A549 (cell line): Measurements from ENCODE around the gene SHLD1. TPM values are rescaled to one million over a fixed set of nuclear protein-coding genes. Genes with fewer than 3 reads are reported as not detected.

Experiments used
- ATAC-seq, 2 experiments: fragments of 200-7000 bp in 1 of 2; fragments of >200 bp in 1 of 2; cut with Nextera tagmentation in 1 of 2; cut with Tn5 transposase in 1 of 2; 3 replicates each; pipeline versions ENCODE4 v1.8.0 to v1.9.1; 2018 to 2020; ENCODE audit warnings: mild to moderate bottlenecking in 1 of 2, moderate library complexity in 1 of 2
- CTCF ChIA-PET: fragments of 300-600 bp; sonication (Branson Sonifier 250); formaldehyde crosslinking; extraction: SDS; loops from one replicate; lab custom pipeline; 2021; ENCODE audit warnings: antibody characterized with exemption, inconsistent platforms; lab: Yijun Ruan, JAX
- POLR2A ChIA-PET: fragments of 350-600 bp; formaldehyde crosslinking; extraction: SDS; loops from one replicate; lab custom pipeline; 2021; ENCODE audit warnings: antibody characterized with exemption, inconsistent platforms; lab: Yijun Ruan, JAX
- DNase-seq, 2 experiments: peaks; one replicate each; pipeline versions ENCODE4 v3.0.0 to v3.0.0-alpha.2; 2011 to 2016; ENCODE audit warnings: low read depth in 1 of 2, low spot score in 1 of 2
- FAIRE-seq: peaks from 2 replicates; lab custom pipeline; 2011; peaks lifted over from hg19 to GRCh38; lab: Jason Lieb, UNC
- H3K27ac ChIP-seq, 2 experiments: fragments of >200 bp; sonication (Bioruptor Twin); formaldehyde crosslinking; 3 replicates each; pipeline ENCODE4 v1.5.1; 2016 to 2017
- H3K4me1 ChIP-seq: fragments of >200 bp; sonication (Bioruptor Twin); formaldehyde crosslinking; 3 replicates; pipeline ENCODE4 v1.6.1; 2016
- H3K4me2 ChIP-seq: fragments of >200 bp; sonication (Bioruptor Twin); formaldehyde crosslinking; 3 replicates; pipeline ENCODE4 v1.6.1; 2016
- H3K4me3 ChIP-seq: fragments of >200 bp; sonication (Bioruptor Twin); formaldehyde crosslinking; 3 replicates; pipeline ENCODE4 v1.5.1; 2016
- H3K9me3 ChIP-seq: fragments of >200 bp; sonication (Bioruptor Twin); formaldehyde crosslinking; 3 replicates; pipeline ENCODE4 v1.6.1; 2016
- BCL3 ChIP-seq: fragments of >200 bp; sonication (Bioruptor Twin); formaldehyde crosslinking; IDR thresholded peaks from 3 replicates; pipeline ENCODE4 v1.6.1; 2016
- BHLHE40 ChIP-seq: IDR thresholded peaks from 2 replicates; pipeline ENCODE4 v1.6.1; 2012; ENCODE audit warnings: low read depth, low read length, inconsistent platforms
- EHF ChIP-seq: fragments of 250-450 bp; sonication (Bioruptor Pico); IDR thresholded peaks from 2 replicates; pipeline ENCODE4 v1.5.0; 2020; ENCODE audit warnings: mild to moderate bottlenecking
- EP300 ChIP-seq, 2 experiments: fragments of >200 bp; sonication (Bioruptor Twin); formaldehyde crosslinking; IDR thresholded peaks; 2 replicates in 1 of 2; 3 replicates in 1 of 2; pipeline ENCODE4 v1.6.1; 2016 to 2017
- ESRRA ChIP-seq: fragments of 150-350 bp; IDR thresholded peaks from 2 replicates; pipeline ENCODE4 v1.6.1; 2014; ENCODE audit warnings: mild to moderate bottlenecking, low read length, borderline replicate concordance
- FOXS1 ChIP-seq: fragments of 250-450 bp; sonication (Bioruptor Pico); IDR thresholded peaks from 2 replicates; pipeline ENCODE4 v1.5.0; 2020; ENCODE audit warnings: mild to moderate bottlenecking, moderate library complexity
- GATA3 ChIP-seq: IDR thresholded peaks from 2 replicates; pipeline ENCODE4 v1.6.1; 2012; ENCODE audit warnings: borderline replicate concordance
- HEYL ChIP-seq: fragments of 250-450 bp; sonication (Bioruptor Pico); IDR thresholded peaks from 2 replicates; pipeline ENCODE4 v1.8.0; 2021; ENCODE audit warnings: mild to moderate bottlenecking, moderate library complexity
- HOXA7 ChIP-seq: fragments of 250-450 bp; sonication (Bioruptor Pico); IDR thresholded peaks from 2 replicates; pipeline ENCODE4 v1.5.0; 2020; ENCODE audit warnings: mild to moderate bottlenecking, moderate library complexity
- HOXB5 ChIP-seq: fragments of 250-450 bp; sonication (Bioruptor Pico); IDR thresholded peaks from 2 replicates; pipeline ENCODE4 v1.5.0; 2020; ENCODE audit warnings: mild to moderate bottlenecking, moderate library complexity
- JUNB ChIP-seq: fragments of >200 bp; sonication (Bioruptor Twin); formaldehyde crosslinking; IDR thresholded peaks from 2 replicates; pipeline ENCODE4 v1.6.1; 2016
- MAFK ChIP-seq: fragments of 450-650 bp; IDR thresholded peaks from 2 replicates; pipeline ENCODE4 v1.6.1; 2014; ENCODE audit not compliant: partially characterized antibody
- MAZ ChIP-seq: fragments of 150-350 bp; IDR thresholded peaks from 2 replicates; pipeline ENCODE4 v1.6.1; 2014; ENCODE audit warnings: antibody characterized with exemption, low read depth, low read length, borderline replicate concordance
- NPAS2 ChIP-seq: fragments of 250-450 bp; sonication (Bioruptor Pico); IDR thresholded peaks from 2 replicates; pipeline ENCODE4 v1.8.0; 2022; ENCODE audit warnings: mild to moderate bottlenecking, moderate library complexity, borderline replicate concordance
- NR3C1 ChIP-seq: fragments of >200 bp; sonication (Bioruptor Twin); formaldehyde crosslinking; IDR thresholded peaks from 3 replicates; pipeline ENCODE4 v1.6.1; 2017
- PHF8 ChIP-seq: fragments of 200-600 bp; sonication (generic); IDR thresholded peaks from 2 replicates; pipeline ENCODE4 v1.6.1; 2016; ENCODE audit warnings: low read depth, mild to moderate bottlenecking, antibody characterized with exemption, moderate library complexity, borderline replicate concordance
- POLR2A ChIP-seq: IDR thresholded peaks from 2 replicates; pipeline ENCODE4 v1.6.1; 2012; ENCODE audit warnings: mild to moderate bottlenecking, low read length
- RARB ChIP-seq: fragments of 250-450 bp; sonication (Bioruptor Pico); IDR thresholded peaks from 2 replicates; pipeline ENCODE4 v1.8.0; 2021; ENCODE audit warnings: mild to moderate bottlenecking, moderate library complexity
- RCOR1 ChIP-seq: fragments of 150-350 bp; IDR thresholded peaks from 2 replicates; pipeline ENCODE4 v1.6.1; 2014; ENCODE audit warnings: antibody characterized with exemption, low read length, low read depth
- SREBF2 ChIP-seq: fragments of 450-650 bp; IDR thresholded peaks from 2 replicates; pipeline ENCODE4 v1.6.1; 2014; ENCODE audit warnings: mild to moderate bottlenecking, moderate library complexity
- TFCP2L1 ChIP-seq: fragments of 250-450 bp; sonication (Bioruptor Pico); IDR thresholded peaks from 2 replicates; pipeline ENCODE4 v1.5.0; 2021; ENCODE audit warnings: mild to moderate bottlenecking
- ZC3H11A ChIP-seq: fragments of 450-650 bp; IDR thresholded peaks from 2 replicates; pipeline ENCODE4 v1.6.1; 2014; ENCODE audit warnings: antibody characterized with exemption, mild to moderate bottlenecking
- ZSCAN20 ChIP-seq: fragments of 250-450 bp; sonication (Bioruptor Pico); IDR thresholded peaks from 2 replicates; pipeline ENCODE4 v1.8.0; 2022; ENCODE audit warnings: mild to moderate bottlenecking, moderate library complexity
- WGBS: methylation state at CpG from one replicate; pipeline ENCODE4 v1.1.6; 2017; ENCODE audit errors: missing lambda C conversion rate; 5-methylcytosine and 5-hydroxymethylcytosine counted together
- polyA plus RNA-seq, 4 experiments: library from polyadenylated mRNA; depleted of rRNA in 3 of 4; stranded (reverse); fragments of >200 nt; fragmentation: RNase III in 1 of 4; extraction: RNeasy Plus Mini Kit Qiagen cat#74134 plus additional on column Dnase treatment in 1 of 4; gene quantifications; 2 replicates in 3 of 4; 3 replicates in 1 of 4; pipeline ENCODE4 v1.2.3, GENCODE V29; 2011 to 2017
- TF ChIP-seq, protein P1 (sequence below): fragments of 450-650 bp; IDR thresholded peaks from 2 replicates; pipeline ENCODE4 v1.6.1; 2014; ENCODE audit warnings: antibody characterized with exemption
- TF ChIP-seq, protein P2 (sequence below): fragments of 200-600 bp; sonication (generic); IDR thresholded peaks from 2 replicates; pipeline ENCODE4 v1.6.1; 2016; ENCODE audit warnings: antibody characterized with exemption, mild to moderate bottlenecking, moderate library complexity

Gene SHLD1
- polyA plus RNA-seq, 2 of the 4 experiments (the other 2 are of a cell fraction), result 6.5 to 18.4 TPM

DNA sequence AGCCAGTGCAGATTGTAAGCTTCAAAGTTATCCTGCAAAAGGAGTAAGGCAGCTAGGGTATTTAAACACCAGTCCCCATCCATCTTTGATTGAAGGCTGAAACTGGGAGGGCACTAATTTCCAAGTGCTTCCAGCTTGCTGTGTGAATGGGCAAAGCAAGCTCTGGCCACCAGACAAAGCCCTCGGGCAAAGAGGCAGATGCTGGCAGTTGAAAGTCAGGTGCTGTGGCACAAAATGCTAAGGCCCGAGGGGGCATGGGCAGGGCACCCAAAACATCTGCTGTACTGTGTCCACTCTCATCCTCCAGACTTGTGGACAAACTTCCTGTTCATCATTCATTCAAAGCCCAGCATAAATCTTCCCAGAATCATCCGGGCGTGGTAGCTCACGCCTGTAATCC is 137.2 kb downstream of the SHLD1 start (continued):
- TF ChIP-seq BCL3, result no peak
- no peak for TF ChIP-seq HEYL (CRISPR knock-in tag)
- no peak for TF ChIP-seq HOXA7 (CRISPR knock-in tag)
- no peak for TF ChIP-seq FOXS1 (CRISPR knock-in tag)
- no peak for TF ChIP-seq RCOR1
- TF ChIP-seq TFCP2L1, result no peak
- no peak for TF ChIP-seq EHF (CRISPR knock-in tag)

- Histone ChIP-seq H3K4me3 (no peak overlapping the region), H3K4me2 (no peak overlapping the region), H3K27ac (no peak overlapping the region), H3K9me3 (no peaks in the 10 kb centered on the region), H3K4me1 (no peaks in the 10 kb centered on the region)
- ChIA-PET CTCF (no interaction called here), POLR2A (no interaction called here)
- DNase-seq (no peak), FAIRE-seq (no peak), ATAC-seq (no peak)
- 32% methylated on average over 1 of the region's 1 CpG for WGBS
- TF ChIP-seq, protein P1, sequence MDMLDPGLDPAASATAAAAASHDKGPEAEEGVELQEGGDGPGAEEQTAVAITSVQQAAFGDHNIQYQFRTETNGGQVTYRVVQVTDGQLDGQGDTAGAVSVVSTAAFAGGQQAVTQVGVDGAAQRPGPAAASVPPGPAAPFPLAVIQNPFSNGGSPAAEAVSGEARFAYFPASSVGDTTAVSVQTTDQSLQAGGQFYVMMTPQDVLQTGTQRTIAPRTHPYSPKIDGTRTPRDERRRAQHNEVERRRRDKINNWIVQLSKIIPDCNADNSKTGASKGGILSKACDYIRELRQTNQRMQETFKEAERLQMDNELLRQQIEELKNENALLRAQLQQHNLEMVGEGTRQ, result no peak
- TF ChIP-seq BHLHE40 (no peak), NR3C1 (no peak), MAFK (peak; percentile 35), EP300 (IDR thresholded peaks at IDR 0.05) (no peak), PHF8 (no peak), ESRRA (no peak)
Measured at GRCh38 chr20:5888041-5888440, 137.8 kb downstream of the SHLD1 start.

- H3K9me3 ChIP-seq, result no peaks in the 10 kb centered on the region
- DNase-seq (no peak), ATAC-seq (no peak), FAIRE-seq (no peak)
- H3K4me2 ChIP-seq, result no peak overlapping the region
- no peak overlapping the region for H3K4me3 ChIP-seq
- H3K27ac ChIP-seq, result no peak overlapping the region
- ChIA-PET CTCF (interaction anchor here (1.6 kb wide), 1 partner anchor 40 kb away, joined by 4 read pairs; no protein-coding TSS in a partner anchor), POLR2A (interaction anchor here (0.7 kb wide), 1 partner anchor 60 kb away, joined by 3 read pairs; the partner anchor contains the start of genes MCM8 and TRMT6)
- TF ChIP-seq HOXB5, result no peak
- no peak for TF ChIP-seq BHLHE40
- TF ChIP-seq RARB (CRISPR knock-in tag), result no peak
- TF ChIP-seq NPAS2 (CRISPR knock-in tag), result no peak
- no peak for TF ChIP-seq HOXA7 (CRISPR knock-in tag)
- TF ChIP-seq GATA3, result no peak
- TF ChIP-seq, protein P2, sequence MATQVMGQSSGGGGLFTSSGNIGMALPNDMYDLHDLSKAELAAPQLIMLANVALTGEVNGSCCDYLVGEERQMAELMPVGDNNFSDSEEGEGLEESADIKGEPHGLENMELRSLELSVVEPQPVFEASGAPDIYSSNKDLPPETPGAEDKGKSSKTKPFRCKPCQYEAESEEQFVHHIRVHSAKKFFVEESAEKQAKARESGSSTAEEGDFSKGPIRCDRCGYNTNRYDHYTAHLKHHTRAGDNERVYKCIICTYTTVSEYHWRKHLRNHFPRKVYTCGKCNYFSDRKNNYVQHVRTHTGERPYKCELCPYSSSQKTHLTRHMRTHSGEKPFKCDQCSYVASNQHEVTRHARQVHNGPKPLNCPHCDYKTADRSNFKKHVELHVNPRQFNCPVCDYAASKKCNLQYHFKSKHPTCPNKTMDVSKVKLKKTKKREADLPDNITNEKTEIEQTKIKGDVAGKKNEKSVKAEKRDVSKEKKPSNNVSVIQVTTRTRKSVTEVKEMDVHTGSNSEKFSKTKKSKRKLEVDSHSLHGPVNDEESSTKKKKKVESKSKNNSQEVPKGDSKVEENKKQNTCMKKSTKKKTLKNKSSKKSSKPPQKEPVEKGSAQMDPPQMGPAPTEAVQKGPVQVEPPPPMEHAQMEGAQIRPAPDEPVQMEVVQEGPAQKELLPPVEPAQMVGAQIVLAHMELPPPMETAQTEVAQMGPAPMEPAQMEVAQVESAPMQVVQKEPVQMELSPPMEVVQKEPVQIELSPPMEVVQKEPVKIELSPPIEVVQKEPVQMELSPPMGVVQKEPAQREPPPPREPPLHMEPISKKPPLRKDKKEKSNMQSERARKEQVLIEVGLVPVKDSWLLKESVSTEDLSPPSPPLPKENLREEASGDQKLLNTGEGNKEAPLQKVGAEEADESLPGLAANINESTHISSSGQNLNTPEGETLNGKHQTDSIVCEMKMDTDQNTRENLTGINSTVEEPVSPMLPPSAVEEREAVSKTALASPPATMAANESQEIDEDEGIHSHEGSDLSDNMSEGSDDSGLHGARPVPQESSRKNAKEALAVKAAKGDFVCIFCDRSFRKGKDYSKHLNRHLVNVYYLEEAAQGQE, result no peak
- TF ChIP-seq SREBF2, result no peak
- TF ChIP-seq MAFK, result no peak
- no peak for TF ChIP-seq EP300 (IDR thresholded peaks at IDR 0.05)
- TF ChIP-seq, protein P1, result no peak
- TF ChIP-seq POLR2A, result no peak
- TF ChIP-seq FOXS1 (CRISPR knock-in tag), result no peak
- no peak for TF ChIP-seq ZSCAN20 (CRISPR knock-in tag)
- TF ChIP-seq JUNB, result no peak
- no peak for TF ChIP-seq ZC3H11A
- no peak for TF ChIP-seq MAZ
- no peaks in the 10 kb centered on the region for H3K4me1 ChIP-seq
- WGBS, result 54% methylated on average over 10 of the region's 10 CpGs
Measured at GRCh38 chr20:5890773-5891441, 140.7 kb downstream of the SHLD1 start.
